Mesothelial cell of epicardium (in vitro differentiated cells): ENCODE results near the gene ELMO3. TPM values are rescaled to one million over a fixed set of nuclear protein-coding genes. Genes with fewer than 3 reads are reported as not detected.

Experiments
- DNase-seq, 2 experiments: peaks; one replicate each; pipeline ENCODE4 v3.0.0; 2021; ENCODE audit warnings: low spot score in 2 of 2; ENCODE audit not compliant: unreplicated experiment in 2 of 2
- H3K27ac Mint-ChIP-seq: 2 replicates; pipeline ENCODE4 v1.8.0; 2021; ENCODE audit warnings: mixed read lengths
- H3K27me3 Mint-ChIP-seq: 2 replicates; pipeline ENCODE4 v1.8.0; 2021; ENCODE audit warnings: low read depth, mixed read lengths
- H3K36me3 Mint-ChIP-seq: 2 replicates; pipeline ENCODE4 v1.8.0; 2021; ENCODE audit warnings: mixed read lengths
- H3K4me1 Mint-ChIP-seq: 2 replicates; pipeline ENCODE4 v1.8.0; 2021; ENCODE audit warnings: mixed read lengths
- H3K4me3 Mint-ChIP-seq: 2 replicates; pipeline ENCODE4 v1.8.0; 2021; ENCODE audit warnings: mild to moderate bottlenecking, moderate library complexity, mixed read lengths
- H3K9me3 Mint-ChIP-seq: 2 replicates; pipeline ENCODE4 v1.8.0; 2021; ENCODE audit warnings: mixed read lengths
- CTCF ChIP-seq: fragments of 200-600 bp; sonication (generic); IDR thresholded peaks from one replicate; pipeline ENCODE4 v1.5.0; 2021; ENCODE audit warnings: antibody characterized with exemption; ENCODE audit not compliant: unreplicated experiment
- total RNA-seq: library from RNA; stranded (reverse); gene quantifications from 3 replicates; pipeline ENCODE4 v1.2.1, GENCODE V29; 2021

The ELMO3 gene
- total RNA-seq, 1 donor from 2014 or later = 9.7 TPM

- Mint-ChIP-seq H3K9me3 (no peaks in the 10 kb centered on the region), H3K27me3 (peaks cover 49% of the 10 kb centered on the region), H3K36me3 (peaks cover 10% of the 10 kb centered on the region), H3K27ac (no peak overlapping the region), H3K4me3 (peak overlapping the region; percentile 77), H3K4me1 (peaks cover 8% of the 10 kb centered on the region)
- no peak for DNase-seq
- TF ChIP-seq CTCF = no peak
These were observed 47.4 kb upstream of the ELMO3 start for GRCh38 chr16:67151431-67152097.

DNA sequence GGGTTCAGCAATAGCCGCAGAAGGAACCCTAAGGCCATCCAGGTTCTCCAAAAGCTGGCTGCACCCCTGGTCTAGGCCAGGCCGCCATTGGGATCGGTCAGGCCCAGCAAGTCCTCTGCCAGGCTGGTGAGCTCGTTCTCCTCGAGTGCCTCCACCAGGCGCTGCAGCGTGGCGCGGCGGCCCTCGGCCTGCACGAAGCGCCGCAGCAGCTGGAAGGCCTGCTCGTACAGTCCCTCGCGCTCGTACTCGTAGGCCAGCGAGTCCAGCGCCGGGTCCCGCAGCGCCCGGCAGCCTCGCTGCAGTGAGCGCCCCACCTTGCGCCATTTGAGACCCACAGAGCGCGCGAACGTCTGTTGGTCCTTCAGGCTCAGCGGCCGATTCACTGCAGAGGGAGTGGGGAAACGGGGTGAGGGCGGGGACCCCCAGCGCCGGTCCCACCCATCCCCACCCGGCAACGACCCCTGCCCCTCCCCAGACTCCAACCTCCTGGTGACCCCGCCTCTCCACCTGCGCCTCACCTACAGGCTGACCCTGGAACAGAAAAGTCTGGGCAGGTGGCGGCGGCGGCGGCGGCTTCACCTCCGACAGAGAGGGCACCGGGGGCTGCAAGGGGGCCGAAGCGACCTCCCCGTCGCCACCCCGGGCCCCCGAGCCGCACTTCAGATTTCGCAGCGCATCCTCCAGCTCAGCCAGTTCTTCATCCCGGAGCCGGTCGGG lies 44.2 kb upstream of the ELMO3 start:
- no peaks in the 10 kb centered on the region for H3K9me3 Mint-ChIP-seq
- no peaks in the 10 kb centered on the region for H3K36me3 Mint-ChIP-seq
- no peak for TF ChIP-seq CTCF
- peaks cover 74% of the 10 kb centered on the region for H3K27me3 Mint-ChIP-seq
- peaks cover 8% of the 10 kb centered on the region for H3K4me1 Mint-ChIP-seq
- H3K27ac Mint-ChIP-seq = no peak overlapping the region
- DNase-seq = no peak
- H3K4me3 Mint-ChIP-seq = peak overlapping the region; percentile 53

GRCh38 chr16:67155295-67156142 lies 43.4 kb upstream of the ELMO3 start:
- Mint-ChIP-seq H3K9me3 (no peaks in the 10 kb centered on the region), H3K4me3 (peak overlapping the region; percentile 53), H3K36me3 (no peaks in the 10 kb centered on the region), H3K27ac (no peak overlapping the region), H3K4me1 (peaks cover 13% of the 10 kb centered on the region), H3K27me3 (peaks cover 81% of the 10 kb centered on the region)
- peak; percentile 98 for TF ChIP-seq CTCF
- DNase-seq = peak; percentile 81 to 93

- Mint-ChIP-seq H3K36me3 (no peaks in the 10 kb centered on the region), H3K4me3 (no peak overlapping the region)
- TF ChIP-seq CTCF = no peak
These were observed 42.6 kb upstream of the ELMO3 start for GRCh38 chr16:67156143-67156844.

GRCh38 chr16:67157106-67157748 lies 41.7 kb upstream of the ELMO3 start:
- TF ChIP-seq CTCF = no peak
- Mint-ChIP-seq H3K36me3 (no peaks in the 10 kb centered on the region), H3K27me3 (peaks cover 91% of the 10 kb centered on the region), H3K9me3 (no peaks in the 10 kb centered on the region), H3K4me3 (no peak overlapping the region), H3K4me1 (peaks cover 14% of the 10 kb centered on the region), H3K27ac (no peak overlapping the region)
- DNase-seq = no peak

More at GRCh38 chr16:67156143-67156844, 42.6 kb upstream of the ELMO3 start:
- Mint-ChIP-seq H3K9me3 (no peaks in the 10 kb centered on the region), H3K27ac (no peak overlapping the region), H3K4me1 (peaks cover 15% of the 10 kb centered on the region), H3K27me3 (peaks cover 85% of the 10 kb centered on the region)
- no peak for DNase-seq
